Erythroblast (primary cell): Measurements from ENCODE around the gene CFAP20.
"Not testable (repeated sequence)": the region's sequence is repeated elsewhere in the genome, so short reads cannot be mapped to it uniquely, and the experiment has no call there.

ENCODE experiments used
- GATA1 ChIP-seq: IDR thresholded peaks from 2 replicates; pipeline ENCODE4 v1.6.1; 2011; ENCODE audit warnings: low read depth, mild to moderate bottlenecking, control low read depth, low read length, moderate library complexity
- POLR2A ChIP-seq: IDR thresholded peaks from 2 replicates; pipeline ENCODE4 v1.6.1; 2011; ENCODE audit warnings: mild to moderate bottlenecking, low read length

GRCh38 chr16:58090396-58090795 lies 38.8 kb downstream of the CFAP20 start:
- not testable (repeated sequence) for TF ChIP-seq POLR2A, GATA1
